NCI-H226 (cell line): ENCODE results near the gene NOL11.
"Not testable (repeated sequence)": the region's sequence is repeated elsewhere in the genome, so short reads cannot be mapped to it uniquely, and the experiment has no call there.

Source experiments
- DNase-seq: peaks from one replicate; pipeline ENCODE4 v3.0.0-alpha.2; 2015

Gene NOL11

DNA sequence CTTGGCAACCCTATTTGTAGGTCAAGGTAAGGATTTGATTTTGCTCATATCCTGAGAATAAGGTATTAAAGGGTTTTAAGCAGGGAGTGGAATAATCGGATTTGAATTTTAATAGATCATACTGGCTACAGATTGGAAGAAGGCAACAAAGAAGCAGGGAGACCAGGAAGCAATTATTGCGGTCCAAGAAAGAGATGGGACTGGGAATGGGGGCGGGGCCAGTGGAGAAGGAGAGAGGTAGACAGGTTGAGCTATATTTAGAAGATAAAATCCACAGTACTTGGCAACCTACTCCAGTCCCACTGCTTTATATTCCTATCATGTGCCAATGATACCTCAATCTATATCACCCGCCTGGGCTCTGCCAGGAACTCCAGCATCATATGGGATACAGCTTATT is 5.8 kb upstream of the NOL11 start:
- no peak for DNase-seq

DNA sequence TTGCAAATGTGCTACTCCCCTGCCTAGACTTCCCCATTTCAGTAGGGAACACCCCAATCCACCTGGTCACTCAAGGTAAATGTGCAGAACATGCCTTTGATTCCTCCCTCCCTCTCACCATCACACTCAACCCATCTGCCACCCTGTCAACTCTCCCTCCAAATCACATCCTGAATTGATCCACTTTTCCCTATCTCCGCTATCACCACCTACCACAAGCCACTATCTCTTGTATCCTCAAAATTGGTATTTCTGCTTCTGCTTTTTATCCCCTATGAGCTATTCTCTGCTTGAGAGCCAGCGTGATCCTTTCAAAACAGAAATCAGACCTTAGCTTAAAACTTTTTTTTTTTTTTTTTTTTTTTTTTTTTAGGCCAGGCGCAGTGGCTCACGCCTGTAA is 5.4 kb upstream of the NOL11 start:
- no peak for DNase-seq

DNA sequence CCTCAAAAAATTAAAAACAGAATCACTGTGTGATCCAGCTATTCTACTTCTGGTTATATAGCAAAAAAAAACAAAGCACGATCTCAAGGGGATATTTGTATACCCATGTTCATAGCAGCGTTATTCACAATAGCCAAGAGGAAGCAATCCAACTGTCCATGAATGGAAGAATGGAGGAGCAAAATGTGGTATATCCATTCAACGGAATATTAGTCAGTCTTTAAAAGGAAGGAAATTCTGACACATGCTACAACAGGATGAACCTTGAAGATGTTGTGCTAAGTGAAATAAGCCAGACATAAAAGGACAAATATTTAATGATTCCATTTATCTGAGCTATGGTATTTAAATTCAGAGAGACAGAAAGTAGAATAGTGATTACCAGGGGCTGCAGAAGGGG is 4.6 kb upstream of the NOL11 start:
- DNase-seq, result no peak

DNA sequence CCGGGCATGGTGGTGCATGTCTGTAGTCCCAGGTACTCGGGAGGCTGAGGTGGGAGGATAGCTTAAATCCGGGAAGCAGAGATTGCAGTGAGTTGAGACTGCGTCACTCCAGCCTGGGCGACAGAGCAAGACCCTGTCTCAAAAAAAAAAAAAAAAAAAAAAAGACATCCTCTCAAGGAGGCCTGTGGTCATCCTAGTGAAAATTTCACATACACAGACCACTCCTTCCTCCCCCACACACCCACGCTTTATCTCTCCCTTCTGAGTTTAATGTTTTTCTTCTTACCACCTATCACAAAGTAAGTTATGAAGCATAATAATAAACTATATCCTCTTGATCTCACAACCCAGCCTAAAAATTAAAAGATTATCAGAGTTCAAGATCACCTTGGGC is 1.3 kb upstream of the NOL11 start:
- DNase-seq, result no peak

DNA sequence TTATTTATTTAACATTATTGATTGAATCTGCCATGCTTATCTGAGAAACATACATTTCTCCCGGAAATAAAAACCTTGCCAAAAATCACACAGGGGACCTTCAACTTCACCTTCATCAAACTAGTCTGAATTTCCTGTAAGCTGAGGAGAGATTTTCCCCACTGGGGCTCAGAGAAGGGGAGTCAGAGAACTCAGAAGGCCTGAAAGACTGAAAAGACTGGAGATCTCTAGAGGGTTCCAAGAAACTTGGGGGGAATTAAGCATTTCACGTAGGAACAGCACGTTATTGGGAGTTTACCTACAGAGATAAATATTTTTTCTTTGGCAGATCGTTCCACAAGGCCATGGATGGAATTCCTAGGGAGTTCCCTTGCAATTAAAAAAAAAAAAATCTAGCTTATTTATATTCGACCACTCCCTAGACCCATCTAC is 528 bp upstream of the NOL11 start:
- no peak for DNase-seq

DNA sequence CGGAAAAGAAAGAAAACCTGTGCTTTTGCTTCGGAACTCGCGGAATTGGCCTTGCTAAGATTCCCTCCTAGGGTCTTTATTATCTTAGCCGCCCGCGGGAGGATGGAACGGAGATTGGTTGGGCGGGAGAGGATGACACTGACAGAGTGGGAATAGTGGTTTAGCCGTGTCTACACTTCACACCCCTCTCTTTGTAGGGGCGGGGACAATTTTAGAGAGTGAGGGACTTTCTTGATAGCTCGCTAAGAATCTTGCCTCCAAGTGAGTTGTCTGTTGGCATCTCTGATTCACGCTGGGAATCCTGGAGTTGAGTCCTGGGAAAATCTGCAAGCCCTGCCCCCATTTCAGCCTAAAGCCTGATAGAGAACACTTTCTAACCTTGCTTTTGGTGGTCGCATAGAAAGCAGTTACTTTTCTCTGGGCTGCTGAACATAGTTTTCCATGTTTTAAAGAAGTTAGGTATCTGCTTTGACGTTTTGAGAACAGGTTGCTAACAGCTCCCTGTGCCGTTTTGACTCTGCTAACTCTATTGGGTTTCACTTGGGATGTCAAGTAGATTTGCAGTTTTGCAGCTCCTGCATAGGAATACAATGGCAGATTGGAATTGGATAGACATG is 697 bp downstream of the NOL11 start:
- peak; percentile 11 for DNase-seq

DNA sequence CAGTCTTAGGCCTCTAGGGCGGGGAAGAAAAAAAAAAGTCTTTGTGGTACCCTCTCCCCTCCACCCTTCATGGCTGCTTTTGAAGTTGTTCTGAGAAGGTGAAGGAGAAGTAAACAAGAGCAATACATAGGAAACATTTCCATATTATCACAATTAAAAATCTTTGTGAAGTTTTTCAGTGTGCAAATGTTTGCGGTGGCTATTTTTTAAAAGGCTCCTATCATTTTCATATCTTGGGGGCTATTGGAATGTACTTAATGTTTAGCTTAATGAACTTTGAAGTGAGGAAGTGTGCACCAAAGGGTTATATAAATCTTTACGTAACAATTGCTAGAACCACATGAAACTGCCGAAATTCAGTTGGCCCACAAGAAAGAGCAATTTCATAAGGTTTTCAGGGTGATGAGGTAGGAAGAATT is 7.6 kb downstream of the NOL11 start:
- no peak for DNase-seq

DNA sequence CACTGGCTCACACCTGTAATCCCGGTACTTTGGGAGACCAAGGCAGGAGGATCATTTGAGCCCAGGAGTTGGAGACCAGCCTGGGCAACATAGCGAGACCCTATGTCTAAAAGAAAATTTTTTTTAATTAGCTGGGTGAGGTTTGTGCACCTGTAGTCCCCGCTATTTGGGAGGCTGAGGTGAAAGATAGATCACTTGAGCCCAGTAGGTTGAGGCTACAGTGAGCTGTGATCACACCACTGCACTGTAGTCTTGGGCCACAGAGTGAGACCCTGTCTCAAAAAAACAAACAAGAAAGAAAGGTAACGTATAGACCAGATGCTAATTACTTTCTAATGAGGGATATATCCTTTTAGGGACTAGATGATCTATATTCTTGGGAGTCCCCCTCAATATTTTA is 8.1 kb downstream of the NOL11 start:
- DNase-seq, result no peak

DNA sequence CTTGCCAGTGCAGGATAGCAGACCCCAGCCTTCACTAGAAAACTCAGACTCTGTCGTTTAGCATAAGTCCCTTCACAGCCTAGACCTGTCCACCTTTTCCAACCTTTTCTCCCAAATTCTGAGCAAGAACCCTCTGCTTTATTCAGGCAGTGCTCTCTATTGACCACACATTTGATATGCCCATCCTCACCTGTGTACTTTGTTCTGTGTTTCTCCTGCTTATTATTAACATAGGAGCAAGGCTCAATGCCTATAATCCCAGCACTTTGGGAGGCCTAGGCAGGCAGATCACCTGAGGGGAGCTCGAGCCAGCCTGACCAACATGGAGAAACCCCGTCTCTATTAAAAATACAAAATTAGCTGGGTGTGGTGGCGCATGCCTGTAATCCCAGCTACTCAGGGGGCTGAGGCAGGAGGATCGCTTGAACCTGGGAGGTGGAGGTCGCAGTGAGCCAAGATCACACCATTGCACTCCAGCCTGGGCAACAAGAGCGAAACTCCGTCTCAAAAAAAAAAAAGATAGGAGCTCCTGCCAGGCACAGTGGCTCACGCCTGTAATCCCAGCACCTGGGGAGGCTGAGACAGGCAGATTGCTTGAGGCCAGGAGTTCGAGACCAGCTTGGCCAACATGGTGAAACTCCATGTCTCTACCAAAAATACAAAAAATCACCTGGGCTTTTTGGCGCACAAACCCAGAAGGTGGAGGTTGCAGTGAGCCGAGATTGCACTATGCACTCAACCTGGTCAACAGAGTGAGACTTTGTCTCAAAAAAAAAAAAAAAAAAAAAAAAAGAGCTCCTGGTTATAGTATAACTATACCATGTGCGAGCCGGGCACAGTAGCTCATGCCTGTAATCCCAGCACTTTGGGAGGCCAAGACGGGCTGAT is 9.7 kb downstream of the NOL11 start:
- DNase-seq, result not testable (repeated sequence)

DNA sequence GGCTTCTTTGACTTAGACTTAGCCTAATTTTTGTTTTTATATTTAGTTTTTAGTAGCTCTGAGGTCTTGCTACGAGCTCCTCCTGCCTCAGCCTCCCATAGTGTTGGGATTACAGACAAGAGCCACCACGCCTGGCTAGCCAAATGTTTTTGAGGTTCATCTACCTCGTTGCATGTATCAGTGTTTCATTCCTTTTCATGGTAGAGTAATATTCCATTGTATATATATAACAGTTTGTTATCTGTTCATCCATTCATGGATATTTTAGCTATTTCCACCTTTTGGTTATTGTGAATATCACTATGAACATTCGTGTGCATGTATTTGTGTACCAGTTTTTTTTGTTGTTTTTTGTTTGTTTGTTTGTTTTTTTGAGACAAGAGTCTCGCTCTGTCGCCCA is 12.2 kb downstream of the NOL11 start:
- no peak for DNase-seq

DNA sequence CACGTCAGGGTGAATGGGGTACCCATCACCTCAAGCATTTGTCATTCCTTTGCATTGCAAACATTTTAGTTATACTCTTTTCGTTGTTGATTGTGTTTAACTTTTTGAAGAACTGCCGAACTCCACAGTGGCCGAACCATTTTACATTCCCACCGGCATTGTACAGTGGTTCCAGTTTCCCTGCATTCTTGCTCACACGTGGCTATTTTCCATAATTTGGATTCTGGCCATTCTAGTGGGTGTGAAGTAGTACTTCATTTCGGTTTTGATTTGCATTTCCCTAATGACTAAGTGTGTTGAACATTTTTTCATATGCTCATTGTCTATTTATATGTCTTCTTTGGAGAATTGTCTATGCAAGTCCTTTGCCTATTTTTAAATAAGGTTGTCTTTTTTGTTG is 13.0 kb downstream of the NOL11 start:
- no peak for DNase-seq

DNA sequence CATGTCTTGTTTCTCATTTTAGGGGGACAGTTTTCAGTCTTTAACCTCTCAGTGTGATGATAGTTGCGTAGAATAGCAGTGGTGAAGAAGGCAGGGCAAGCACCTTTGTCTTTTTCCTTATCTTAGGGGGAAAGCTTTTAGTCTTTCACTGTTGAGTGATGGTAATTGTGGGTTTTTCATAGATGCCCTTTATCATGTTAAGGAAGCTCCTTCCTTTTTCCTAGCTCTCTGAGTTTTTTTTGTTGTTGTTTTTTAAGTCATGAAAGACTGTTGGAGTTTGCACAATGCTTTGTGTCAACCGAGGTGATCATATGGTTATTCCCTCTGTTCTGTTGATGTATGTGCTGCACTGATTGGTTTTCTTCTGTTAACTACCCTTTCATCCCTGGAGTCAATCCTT is 15.7 kb downstream of the NOL11 start:
- no peak for DNase-seq

DNA sequence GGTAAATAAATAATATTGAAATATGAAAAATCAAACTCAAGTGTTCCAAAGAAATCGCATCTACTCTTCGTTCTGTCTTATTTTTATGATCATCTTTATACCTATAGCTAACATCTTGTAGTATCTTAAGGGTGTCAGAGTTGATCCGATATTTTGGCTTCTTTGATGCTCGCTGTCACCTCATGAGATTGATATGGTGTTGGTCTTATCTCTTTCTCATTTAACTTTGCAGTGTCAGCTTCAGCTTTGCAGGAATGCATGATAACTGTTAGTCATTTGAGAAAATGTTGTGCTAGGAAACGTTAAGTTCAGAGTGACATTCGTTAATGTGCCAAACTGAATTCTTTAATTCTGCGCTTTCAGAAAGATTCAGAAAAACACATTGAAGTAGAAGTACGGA is 19.4 kb downstream of the NOL11 start:
- DNase-seq, result no peak

DNA sequence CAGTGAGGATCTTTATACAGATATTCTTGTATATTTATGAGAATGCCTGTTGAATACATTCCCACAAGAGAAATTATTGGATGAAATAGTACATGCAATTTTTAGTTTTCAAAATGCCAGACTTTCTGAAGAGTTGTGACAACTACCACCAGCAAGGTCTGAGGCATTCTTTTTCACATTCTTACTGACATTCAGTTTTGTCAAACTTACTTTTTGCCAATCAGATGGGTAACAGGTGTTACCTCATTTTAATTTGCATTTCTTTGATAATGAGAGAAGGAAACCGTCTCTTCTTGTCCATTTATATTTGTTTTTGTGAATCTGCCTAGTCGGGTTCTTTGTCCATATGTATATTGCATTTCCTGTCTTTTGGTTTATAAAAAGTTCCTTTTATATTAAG is 24.3 kb downstream of the NOL11 start:
- no peak for DNase-seq

DNA sequence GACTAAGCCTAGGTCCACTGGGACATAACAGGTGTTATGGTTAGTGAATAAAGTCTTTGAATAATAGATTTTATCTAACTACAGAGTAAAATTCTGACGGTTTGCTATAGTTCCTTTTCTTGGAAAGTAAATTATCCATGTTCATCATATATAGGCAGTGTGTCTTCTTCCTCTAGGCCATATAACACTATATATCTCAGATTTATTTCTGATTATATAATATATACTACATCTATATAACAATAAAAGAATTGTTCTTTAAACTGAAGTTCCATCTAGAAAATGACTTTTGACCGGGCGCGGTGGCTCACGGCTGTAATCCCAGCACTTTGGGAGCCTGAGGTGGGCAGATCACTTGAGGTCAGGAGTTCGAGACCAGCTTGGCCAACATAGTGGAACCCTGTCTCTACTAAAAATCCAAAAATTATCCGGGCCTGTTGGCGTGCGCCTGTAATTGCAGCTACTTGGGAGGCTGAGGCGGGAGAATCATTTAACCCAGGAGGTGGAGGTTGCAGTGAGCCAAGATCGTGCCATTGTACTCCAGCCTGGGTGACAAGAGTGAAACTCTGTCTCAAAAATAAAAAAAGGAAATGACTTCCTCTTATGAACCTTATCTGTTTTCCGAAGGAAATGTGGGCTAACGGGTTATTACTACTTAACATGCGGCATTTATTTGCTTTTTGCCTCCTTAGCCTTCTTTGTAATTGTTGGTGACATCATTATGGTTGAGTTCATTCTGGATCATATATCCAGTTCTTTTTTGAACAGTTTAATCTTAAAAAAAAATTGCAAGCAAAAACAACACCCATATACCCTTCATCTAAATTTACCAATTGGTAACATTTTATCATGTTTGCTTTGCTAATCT is 29.2 kb downstream of the NOL11 start:
- DNase-seq, result no peak

DNA sequence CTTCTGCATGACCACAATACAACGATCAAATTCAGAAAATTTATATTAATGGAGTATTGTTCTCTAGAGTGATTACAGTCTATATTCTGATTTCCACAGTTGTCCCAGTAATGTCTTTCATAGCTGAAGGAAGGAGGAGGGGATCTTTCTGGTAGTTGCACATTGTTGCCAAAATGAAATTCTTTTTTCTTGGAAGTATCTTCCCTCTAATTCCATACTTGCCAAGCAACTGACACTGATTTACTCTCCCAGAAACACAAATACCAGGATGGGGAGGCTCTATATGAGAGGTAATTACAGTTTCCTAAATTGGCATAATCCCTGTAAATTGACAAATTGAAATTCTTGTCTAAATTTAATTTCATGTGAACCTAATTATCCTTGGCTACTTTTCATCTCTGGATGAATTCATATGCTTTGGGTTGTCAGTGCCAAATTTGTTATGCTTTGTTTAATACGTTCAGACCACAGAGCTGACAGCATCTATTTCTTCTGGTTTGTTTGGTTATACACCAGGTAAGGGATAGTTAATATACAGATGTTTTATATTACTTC is 30.0 kb downstream of the NOL11 start:
- no peak for DNase-seq

DNA sequence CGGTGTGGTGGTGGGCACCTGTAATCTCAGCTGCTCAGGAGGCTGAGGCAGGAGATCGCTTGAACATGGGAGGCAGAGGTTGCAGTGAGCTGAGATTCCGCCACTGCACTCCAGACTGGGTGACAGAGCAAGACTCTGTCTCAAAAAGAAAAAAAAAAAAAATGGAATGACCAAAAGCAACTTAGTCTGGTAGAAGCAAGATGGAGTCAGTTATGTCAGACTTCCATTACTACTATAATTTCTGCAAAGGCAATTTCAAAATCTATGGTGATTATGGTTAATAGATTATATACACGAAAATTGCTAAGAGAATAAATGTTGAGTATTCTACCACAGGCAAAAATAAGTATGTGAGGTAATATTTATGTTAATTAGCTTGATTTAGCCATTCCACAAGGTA is 32.3 kb downstream of the NOL11 start:
- DNase-seq, result no peak

DNA sequence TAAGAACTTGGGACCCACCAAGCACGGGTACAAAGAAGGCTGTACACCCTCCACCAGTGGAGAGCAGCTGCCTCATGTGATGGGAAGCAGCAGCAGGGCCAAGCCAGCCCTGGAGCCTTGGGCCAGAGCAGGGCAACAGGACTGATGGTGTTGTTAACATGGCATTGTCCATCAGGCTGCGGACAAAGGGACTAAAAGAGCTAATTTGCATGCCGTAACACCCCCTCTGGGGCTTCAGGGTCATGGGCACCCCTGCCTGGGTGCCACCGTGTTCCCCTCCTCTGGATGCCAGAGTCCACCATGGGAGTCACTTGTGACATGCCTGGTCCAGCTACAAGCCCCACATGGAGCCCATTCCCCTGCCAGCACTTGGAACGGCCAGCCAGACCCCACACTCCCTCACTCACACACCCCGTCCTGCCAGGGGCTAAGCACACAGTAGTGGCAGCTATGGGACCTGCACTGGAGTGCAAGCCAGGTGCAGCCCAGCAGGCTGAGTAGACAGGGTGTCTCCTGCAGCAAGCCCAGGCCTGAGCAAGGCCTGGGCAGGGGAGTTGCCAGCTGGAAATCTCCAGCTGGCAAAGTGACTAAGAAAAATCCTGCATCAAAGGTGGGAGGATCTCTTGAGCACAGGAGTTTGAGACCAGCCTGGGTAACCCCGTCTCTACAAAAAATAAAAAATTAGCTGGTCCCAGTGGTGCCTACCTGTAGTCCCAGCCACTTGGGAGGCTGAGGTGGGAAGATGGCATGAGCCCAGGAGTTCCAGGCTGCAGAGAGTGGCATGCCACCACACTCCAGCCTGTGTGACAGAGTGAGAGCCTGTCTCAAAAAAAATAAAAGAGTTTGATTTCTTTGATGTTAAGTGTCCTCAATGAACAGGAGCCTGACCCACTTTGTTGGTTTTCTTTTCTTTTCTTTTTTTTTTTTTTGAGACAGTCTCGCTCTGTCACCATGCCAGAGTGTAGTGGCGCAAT is 33.7 kb downstream of the NOL11 start:
- no peak for DNase-seq

DNA sequence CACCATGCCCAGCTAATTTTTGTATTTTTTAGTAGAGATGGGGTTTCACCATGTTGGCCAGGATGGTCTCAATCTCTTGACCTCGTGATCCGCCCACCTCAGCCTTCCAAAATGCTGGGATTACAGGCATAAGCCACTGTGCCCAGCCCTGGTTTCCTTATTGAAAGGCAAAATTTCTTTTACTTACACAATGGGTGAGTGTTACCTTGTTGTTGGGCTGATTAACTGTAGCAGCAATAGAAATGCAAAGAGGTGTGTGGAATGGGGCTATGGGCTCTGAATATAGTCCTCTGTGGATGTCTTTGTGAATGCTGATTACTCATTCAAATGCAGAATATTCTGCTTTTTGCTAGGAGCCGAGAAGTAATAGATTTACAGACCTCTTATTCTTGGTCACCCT is 34.4 kb downstream of the NOL11 start:
- not testable (repeated sequence) for DNase-seq

DNA sequence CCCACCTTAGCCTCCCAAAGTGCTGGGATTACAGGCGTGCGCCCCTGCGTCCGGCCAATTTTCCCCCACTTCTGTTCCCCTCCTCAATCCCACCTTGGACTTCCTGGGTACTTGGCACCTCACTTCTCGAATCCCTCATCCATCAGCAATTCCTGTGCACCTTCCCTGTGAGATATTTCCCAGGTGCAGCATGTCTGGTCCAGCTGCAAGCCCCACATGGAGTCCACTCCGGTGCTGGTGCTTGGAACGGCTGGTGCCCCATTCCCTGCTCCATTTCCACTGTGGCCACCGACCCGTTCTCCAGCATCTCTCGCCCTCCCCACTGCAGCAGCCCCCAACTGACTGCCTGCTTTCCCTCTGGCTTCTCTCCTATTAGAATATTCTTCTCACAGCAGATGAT is 35.3 kb downstream of the NOL11 start:
- no peak for DNase-seq

DNA sequence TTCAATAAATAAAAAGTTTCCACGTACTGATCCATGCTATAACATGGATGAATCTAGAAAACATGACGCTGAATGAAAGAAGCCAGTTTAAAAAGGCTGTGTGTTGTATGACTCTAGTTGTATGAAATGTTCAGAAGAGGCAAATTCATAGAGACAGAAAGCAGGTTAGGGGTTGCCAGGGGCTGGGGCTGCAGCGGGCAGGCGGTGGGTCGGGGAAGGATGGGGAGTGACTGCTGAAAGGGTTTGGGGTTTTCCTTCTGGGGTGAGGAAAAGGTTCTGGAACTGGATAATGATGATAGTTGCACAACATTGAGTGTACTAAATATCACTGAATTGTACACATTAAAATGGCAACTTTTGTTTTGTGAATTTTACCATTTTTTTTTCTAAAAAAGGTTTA is 36.3 kb downstream of the NOL11 start:
- DNase-seq, result no peak

DNA sequence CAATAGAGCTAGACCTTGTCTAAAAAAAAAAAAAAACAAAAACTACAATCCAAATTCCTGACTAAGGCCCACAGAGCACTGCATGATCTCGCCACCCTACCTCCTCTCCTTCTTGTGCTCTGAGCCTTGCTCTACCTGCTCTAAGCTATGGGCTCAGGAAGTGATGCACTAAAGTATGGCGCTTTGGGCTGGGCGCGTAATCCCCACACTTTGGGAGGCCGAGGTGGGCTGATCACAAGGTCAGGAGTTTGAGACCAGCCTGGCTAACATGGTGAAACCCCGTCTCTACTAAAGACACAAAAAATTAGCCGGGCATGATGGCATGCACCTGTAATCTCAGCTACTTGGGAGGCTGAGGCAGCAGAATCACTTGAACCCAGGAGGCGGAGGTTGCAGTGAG is 37.0 kb downstream of the NOL11 start:
- DNase-seq, result not testable (repeated sequence)
